HL-60 (cell line): ENCODE data around the gene CHMP4B.

Source experiments
- DNase-seq, 2 experiments: peaks; one replicate each; pipeline ENCODE4 v3.0.0-alpha.2; 2010 to 2020; ENCODE audit warnings: low read depth in 1 of 2, low spot score in 1 of 2
- H3K27ac ChIP-seq: fragments of 250-450 bp; sonication (Bioruptor Pico); replicated peaks from 2 replicates; pipeline ENCODE4 v1.5.1; 2020; ENCODE audit warnings: mild to moderate bottlenecking, moderate library complexity
- H3K27me3 ChIP-seq: fragments of 250-450 bp; sonication (Bioruptor Pico); 2 replicates; pipeline ENCODE4 v1.5.1; 2021; ENCODE audit warnings: mild to moderate bottlenecking, moderate library complexity; ENCODE audit not compliant: insufficient read depth, poor library complexity, severe bottlenecking
- H3K4me3 ChIP-seq: replicated peaks from 2 replicates; pipeline ENCODE4 v1.5.1; 2011; ENCODE audit warnings: mild to moderate bottlenecking, control low read depth, low read length; ENCODE audit not compliant: insufficient read depth
- GABPA ChIP-seq: IDR thresholded peaks from 2 replicates; pipeline ENCODE4 v1.6.1; 2012; ENCODE audit warnings: low read depth
- POLR2AphosphoS5 ChIP-seq: IDR thresholded peaks from 2 replicates; pipeline ENCODE4 v1.6.1; 2012; ENCODE audit warnings: low read depth
- SPI1 ChIP-seq: IDR thresholded peaks from 2 replicates; pipeline ENCODE4 v1.6.1; 2012; ENCODE audit warnings: low read depth, mild to moderate bottlenecking, borderline replicate concordance
- TF ChIP-seq, protein P1 (sequence below): IDR thresholded peaks from one replicate; pipeline ENCODE4 v1.5.1; 2011; ENCODE audit warnings: low read length, control low read depth, inconsistent platforms; ENCODE audit not compliant: insufficient read depth
- TF ChIP-seq, protein P2 (sequence below): IDR thresholded peaks from 2 replicates; pipeline ENCODE4 v1.6.1; 2012; ENCODE audit warnings: low read depth; ENCODE audit not compliant: insufficient replicate concordance

The CHMP4B gene

DNA sequence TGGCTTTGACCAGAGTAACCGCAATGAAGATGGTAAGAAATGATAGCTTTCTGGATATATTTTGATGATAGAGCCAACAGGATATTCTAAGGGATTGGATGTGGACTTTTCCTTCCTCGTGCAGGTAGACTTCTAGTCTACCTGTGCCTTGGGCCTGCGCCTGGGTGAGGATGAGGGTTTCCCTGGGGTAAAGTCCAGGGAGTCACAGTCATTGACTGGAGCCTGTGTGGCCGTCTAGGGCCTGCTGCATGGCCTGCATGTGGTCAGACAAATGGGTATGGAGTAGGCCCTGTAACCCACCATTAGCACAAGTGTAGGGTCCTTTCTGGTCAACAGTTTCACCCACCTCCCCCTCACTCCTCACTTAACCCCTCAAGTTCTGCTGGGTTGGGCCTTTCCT, 12.7 kb upstream of the CHMP4B start:
- no peak for DNase-seq
- H3K4me3 ChIP-seq: no peak overlapping the region
- TF ChIP-seq GABPA (no peak), POLR2AphosphoS5 (no peak), SPI1 (no peak)
- TF ChIP-seq, protein P1, sequence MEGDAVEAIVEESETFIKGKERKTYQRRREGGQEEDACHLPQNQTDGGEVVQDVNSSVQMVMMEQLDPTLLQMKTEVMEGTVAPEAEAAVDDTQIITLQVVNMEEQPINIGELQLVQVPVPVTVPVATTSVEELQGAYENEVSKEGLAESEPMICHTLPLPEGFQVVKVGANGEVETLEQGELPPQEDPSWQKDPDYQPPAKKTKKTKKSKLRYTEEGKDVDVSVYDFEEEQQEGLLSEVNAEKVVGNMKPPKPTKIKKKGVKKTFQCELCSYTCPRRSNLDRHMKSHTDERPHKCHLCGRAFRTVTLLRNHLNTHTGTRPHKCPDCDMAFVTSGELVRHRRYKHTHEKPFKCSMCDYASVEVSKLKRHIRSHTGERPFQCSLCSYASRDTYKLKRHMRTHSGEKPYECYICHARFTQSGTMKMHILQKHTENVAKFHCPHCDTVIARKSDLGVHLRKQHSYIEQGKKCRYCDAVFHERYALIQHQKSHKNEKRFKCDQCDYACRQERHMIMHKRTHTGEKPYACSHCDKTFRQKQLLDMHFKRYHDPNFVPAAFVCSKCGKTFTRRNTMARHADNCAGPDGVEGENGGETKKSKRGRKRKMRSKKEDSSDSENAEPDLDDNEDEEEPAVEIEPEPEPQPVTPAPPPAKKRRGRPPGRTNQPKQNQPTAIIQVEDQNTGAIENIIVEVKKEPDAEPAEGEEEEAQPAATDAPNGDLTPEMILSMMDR: no peak
- TF ChIP-seq, protein P2, sequence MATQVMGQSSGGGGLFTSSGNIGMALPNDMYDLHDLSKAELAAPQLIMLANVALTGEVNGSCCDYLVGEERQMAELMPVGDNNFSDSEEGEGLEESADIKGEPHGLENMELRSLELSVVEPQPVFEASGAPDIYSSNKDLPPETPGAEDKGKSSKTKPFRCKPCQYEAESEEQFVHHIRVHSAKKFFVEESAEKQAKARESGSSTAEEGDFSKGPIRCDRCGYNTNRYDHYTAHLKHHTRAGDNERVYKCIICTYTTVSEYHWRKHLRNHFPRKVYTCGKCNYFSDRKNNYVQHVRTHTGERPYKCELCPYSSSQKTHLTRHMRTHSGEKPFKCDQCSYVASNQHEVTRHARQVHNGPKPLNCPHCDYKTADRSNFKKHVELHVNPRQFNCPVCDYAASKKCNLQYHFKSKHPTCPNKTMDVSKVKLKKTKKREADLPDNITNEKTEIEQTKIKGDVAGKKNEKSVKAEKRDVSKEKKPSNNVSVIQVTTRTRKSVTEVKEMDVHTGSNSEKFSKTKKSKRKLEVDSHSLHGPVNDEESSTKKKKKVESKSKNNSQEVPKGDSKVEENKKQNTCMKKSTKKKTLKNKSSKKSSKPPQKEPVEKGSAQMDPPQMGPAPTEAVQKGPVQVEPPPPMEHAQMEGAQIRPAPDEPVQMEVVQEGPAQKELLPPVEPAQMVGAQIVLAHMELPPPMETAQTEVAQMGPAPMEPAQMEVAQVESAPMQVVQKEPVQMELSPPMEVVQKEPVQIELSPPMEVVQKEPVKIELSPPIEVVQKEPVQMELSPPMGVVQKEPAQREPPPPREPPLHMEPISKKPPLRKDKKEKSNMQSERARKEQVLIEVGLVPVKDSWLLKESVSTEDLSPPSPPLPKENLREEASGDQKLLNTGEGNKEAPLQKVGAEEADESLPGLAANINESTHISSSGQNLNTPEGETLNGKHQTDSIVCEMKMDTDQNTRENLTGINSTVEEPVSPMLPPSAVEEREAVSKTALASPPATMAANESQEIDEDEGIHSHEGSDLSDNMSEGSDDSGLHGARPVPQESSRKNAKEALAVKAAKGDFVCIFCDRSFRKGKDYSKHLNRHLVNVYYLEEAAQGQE: no peak
- H3K27ac ChIP-seq: no peak overlapping the region
- no peaks in the 10 kb centered on the region for H3K27me3 ChIP-seq

DNA sequence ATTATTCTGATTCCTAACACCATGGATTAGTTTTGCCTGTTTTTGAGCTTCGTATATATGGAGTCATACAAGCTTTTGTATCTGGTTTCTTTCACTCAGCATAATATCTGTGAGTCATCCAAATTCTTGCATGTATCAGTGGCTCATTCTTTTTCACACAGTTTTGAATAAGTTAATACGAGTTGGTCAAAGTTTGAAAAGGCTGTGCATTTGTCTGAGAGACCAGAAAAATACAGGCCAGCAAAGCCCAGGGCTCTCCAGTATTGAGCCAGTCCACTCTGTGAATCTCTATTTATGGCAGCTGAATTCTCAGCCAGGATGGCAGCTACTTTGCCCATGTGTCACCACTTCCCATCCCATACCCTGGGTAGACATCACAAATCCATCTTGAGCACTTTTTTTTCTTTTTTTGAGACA, 7.2 kb upstream of the CHMP4B start:
- Histone ChIP-seq H3K27ac (no peak overlapping the region), H3K27me3 (no peaks in the 10 kb centered on the region), H3K4me3 (no peak overlapping the region)
- TF ChIP-seq, protein P2: no peak
- TF ChIP-seq, protein P1: no peak
- TF ChIP-seq POLR2AphosphoS5 (no peak), SPI1 (no peak), GABPA (no peak)
- no peak for DNase-seq

DNA sequence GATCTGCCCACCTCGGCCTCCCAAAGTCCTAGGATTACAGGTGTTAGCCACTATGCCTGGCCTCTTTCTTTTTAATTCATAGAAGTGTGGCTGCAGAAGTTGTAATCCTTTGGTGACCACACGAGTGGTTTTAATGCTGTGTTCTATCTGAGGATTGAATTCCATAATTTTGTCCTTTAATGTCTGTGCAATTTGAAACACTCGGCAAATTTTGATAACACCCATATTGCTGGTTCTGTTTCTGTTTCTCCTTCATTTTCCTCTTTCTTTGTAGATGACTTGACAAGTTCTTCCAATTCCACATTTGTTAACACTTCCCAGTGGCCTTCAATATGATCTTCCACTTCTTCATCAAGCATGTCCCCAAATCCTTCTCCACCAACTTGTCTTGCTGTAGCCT, 2.8 kb upstream of the CHMP4B start:
- no peak overlapping the region for H3K4me3 ChIP-seq
- DNase-seq: no peak
- H3K27ac ChIP-seq: no peak overlapping the region
- TF ChIP-seq, protein P1: no peak
- TF ChIP-seq POLR2AphosphoS5 (no peak), SPI1 (no peak), GABPA (no peak)
- TF ChIP-seq, protein P2: no peak
- H3K27me3 ChIP-seq: no peaks in the 10 kb centered on the region
